HepG2 (cell line): ENCODE data around the gene S100A7. TPM values are rescaled to one million over a fixed set of nuclear protein-coding genes. Genes with fewer than 3 reads are reported as not detected.

Experiments used
- BRF2 ChIP-seq: sonication (generic); formaldehyde crosslinking; IDR thresholded peaks from 2 replicates; pipeline ENCODE4 v1.8.1; 2022; ENCODE audit warnings: mild to moderate bottlenecking, missing genetic modification reagents
- GFI1 ChIP-seq: sonication (generic); formaldehyde crosslinking; IDR thresholded peaks from 2 replicates; pipeline ENCODE4 v1.5.0; 2020; ENCODE audit warnings: missing genetic modification reagents, mild to moderate bottlenecking, borderline replicate concordance
- KAT7 ChIP-seq: IDR thresholded peaks from 2 replicates; pipeline ENCODE4 v1.6.1; 2018; ENCODE audit warnings: borderline replicate concordance, missing compliant biosample characterization
- MEF2D ChIP-seq: sonication (generic); formaldehyde crosslinking; IDR thresholded peaks from 2 replicates; pipeline ENCODE4 v1.5.1; 2020; ENCODE audit warnings: mild to moderate bottlenecking, missing genetic modification reagents
- MEIS1 ChIP-seq: sonication (generic); formaldehyde crosslinking; IDR thresholded peaks from 2 replicates; pipeline ENCODE4 v1.9.0; 2021; ENCODE audit warnings: mild to moderate bottlenecking, missing genetic modification reagents, moderate library complexity, borderline replicate concordance
- NCOA1 ChIP-seq: sonication (generic); formaldehyde crosslinking; IDR thresholded peaks from 2 replicates; pipeline ENCODE4 v1.9.0; 2021; ENCODE audit warnings: missing genetic modification reagents
- NCOR1 ChIP-seq: fragments of 200-600 bp; sonication (generic); IDR thresholded peaks from 2 replicates; pipeline ENCODE4 v1.7.0; 2017; ENCODE audit warnings: antibody characterized with exemption, low read length, borderline replicate concordance
- NFATC3 ChIP-seq: sonication (generic); formaldehyde crosslinking; IDR thresholded peaks from 2 replicates; pipeline ENCODE4 v1.5.1; 2020; ENCODE audit warnings: mild to moderate bottlenecking, missing genetic modification reagents
- NKX3-1 ChIP-seq: sonication (generic); formaldehyde crosslinking; IDR thresholded peaks from 2 replicates; pipeline ENCODE4 v1.5.0; 2020; ENCODE audit warnings: missing genetic modification reagents
- SIX1 ChIP-seq: sonication (generic); formaldehyde crosslinking; IDR thresholded peaks from 2 replicates; pipeline ENCODE4 v1.4.0; 2020; ENCODE audit warnings: missing genetic modification reagents, borderline replicate concordance
- SMAD9 ChIP-seq: sonication (generic); formaldehyde crosslinking; IDR thresholded peaks from 2 replicates; pipeline ENCODE4 v1.5.1; 2020; ENCODE audit warnings: mild to moderate bottlenecking, missing genetic modification reagents
- SOX13 ChIP-seq, 3 experiments: fragments of 450-650 bp in 1 of 3; sonication (generic) in 1 of 3; formaldehyde crosslinking in 1 of 3; IDR thresholded peaks in 2 of 3; conservative IDR thresholded peaks in 1 of 3; 2 replicates each; pipeline versions ENCODE4 v1.5.0 to v1.6.1; 2016 to 2020; ENCODE audit warnings: antibody characterized with exemption in 1 of 3, mild to moderate bottlenecking in 1 of 3, missing compliant biosample characterization in 1 of 3, missing genetic modification reagents in 1 of 3, moderate library complexity in 1 of 3
- TFE3 ChIP-seq: IDR thresholded peaks from 2 replicates; pipeline ENCODE4 v1.6.1; 2016
- TRIM24 ChIP-seq: sonication (generic); formaldehyde crosslinking; IDR thresholded peaks from 2 replicates; pipeline ENCODE4 v1.8.0; 2022; ENCODE audit warnings: mild to moderate bottlenecking, missing genetic modification reagents
- YEATS2 ChIP-seq: sonication (generic); formaldehyde crosslinking; IDR thresholded peaks from 2 replicates; pipeline ENCODE4 v1.4.0; 2020; ENCODE audit warnings: missing genetic modification reagents, borderline replicate concordance
- ZBTB21 ChIP-seq: sonication (generic); formaldehyde crosslinking; IDR thresholded peaks from 2 replicates; pipeline ENCODE4 v1.4.0; 2020; ENCODE audit warnings: missing genetic modification reagents
- ZC3H13 ChIP-seq: sonication (generic); formaldehyde crosslinking; IDR thresholded peaks from 2 replicates; pipeline ENCODE4 v1.8.1; 2023; ENCODE audit warnings: mild to moderate bottlenecking, missing genetic modification reagents, moderate library complexity
- ZFX ChIP-seq: sonication (generic); formaldehyde crosslinking; IDR thresholded peaks from 2 replicates; pipeline ENCODE4 v1.4.0; 2020; ENCODE audit warnings: mild to moderate bottlenecking, low read depth, missing genetic modification reagents, moderate library complexity
- ZNF253 ChIP-seq: sonication (generic); formaldehyde crosslinking; IDR thresholded peaks from 2 replicates; pipeline ENCODE4 v1.8.0; 2022; ENCODE audit warnings: mild to moderate bottlenecking, missing genetic modification reagents, borderline replicate concordance
- ZNF432 ChIP-seq: sonication (generic); formaldehyde crosslinking; IDR thresholded peaks from 2 replicates; pipeline ENCODE4 v1.5.0; 2020; ENCODE audit warnings: missing genetic modification reagents, mild to moderate bottlenecking, borderline replicate concordance
- ZNF598 ChIP-seq: sonication (generic); formaldehyde crosslinking; IDR thresholded peaks from 2 replicates; pipeline ENCODE4 v1.5.1; 2020; ENCODE audit warnings: mild to moderate bottlenecking, missing genetic modification reagents, borderline replicate concordance
- ZNF652 ChIP-seq: IDR thresholded peaks from 2 replicates; pipeline ENCODE4 v1.6.1; 2016; ENCODE audit warnings: low read depth, borderline replicate concordance
- ZNF713 ChIP-seq: sonication (generic); formaldehyde crosslinking; IDR thresholded peaks from 2 replicates; pipeline ENCODE4 v1.4.0; 2020; ENCODE audit warnings: mild to moderate bottlenecking, missing genetic modification reagents
- polyA plus RNA-seq, 8 experiments: library from polyadenylated mRNA; depleted of rRNA in 3 of 8; stranded (reverse) in 7 of 8; unstranded in 1 of 8; fragments of >200 nt; fragmentation: Illumina TruSeq in 4 of 8; extraction: Trizol in 4 of 8; gene quantifications; 2 replicates each; pipeline versions ENCODE4 v1.2.1 to v1.2.3, GENCODE V29; 2011 to 2016; ENCODE audit warnings: low read depth in 4 of 8, missing spikeins in 1 of 8, mixed read lengths in 1 of 8; ENCODE audit not compliant: insufficient read depth in 1 of 8
- total RNA-seq, 5 experiments: library from RNA; depleted of rRNA; stranded (reverse); fragments of >200 nt; fragmentation: Illumina TruSeq; extraction: Trizol; gene quantifications; 2 replicates each; pipeline ENCODE4 v1.2.3, GENCODE V29; 2016; ENCODE audit warnings: low read depth in 1 of 5
- TF ChIP-seq, protein P1 (sequence below): sonication (generic); formaldehyde crosslinking; conservative IDR thresholded peaks from 2 replicates; pipeline ENCODE4 v1.4.0; 2020; ENCODE audit warnings: missing genetic modification reagents
- TF ChIP-seq, protein P2 (sequence below): sonication (generic); formaldehyde crosslinking; IDR thresholded peaks from 2 replicates; pipeline ENCODE4 v1.8.0; 2022; ENCODE audit warnings: missing genetic modification reagents, mild to moderate bottlenecking, inconsistent platforms, borderline replicate concordance

The S100A7 gene
- total and polyA plus RNA-seq, 2 of the 13 experiments (the other 11 are each of a cell fraction or from before 2014, with no cell fraction given), result not detected

GRCh38 chr1:153506831-153507413 lies 46.5 kb upstream of the S100A7 start (continued):
- TF ChIP-seq ZNF652 (CRISPR knock-in tag) (no peak), ZBTB21 (CRISPR knock-in tag) (no peak), SIX1 (CRISPR knock-in tag) (no peak), ZNF713 (CRISPR knock-in tag) (no peak), NCOR1 (no peak), ZC3H13 (CRISPR knock-in tag) (no peak), TRIM24 (CRISPR knock-in tag) (no peak), GFI1 (CRISPR knock-in tag) (no peak), MEF2D (CRISPR knock-in tag) (0 out of 2 replicates have a peak, but pooled peaks have one; percentile 49), ZNF432 (CRISPR knock-in tag) (no peak), YEATS2 (CRISPR knock-in tag) (no peak), ZNF253 (CRISPR knock-in tag) (no peak), KAT7 (no peak), MEIS1 (no peak), NKX3-1 (CRISPR knock-in tag) (no peak), BRF2 (no peak), ZNF598 (CRISPR knock-in tag) (no peak), SOX13 (IDR thresholded peaks at IDR 0.05) (no peak), SOX13 (CRISPR knock-in tag; conservative IDR thresholded peaks at IDR 0.05 in 1 of 2, IDR thresholded peaks at IDR 0.05 in 1 of 2) (0 out of 4 replicates have a peak, but pooled peaks of 1 of the 2 experiments have one; percentile 22), ZFX (CRISPR knock-in tag) (peak; percentile 48; the same call in 1 of the 2 replicates), NCOA1 (CRISPR knock-in tag) (no peak), SMAD9 (CRISPR knock-in tag) (no peak), TFE3 (CRISPR knock-in tag) (no peak), NFATC3 (CRISPR knock-in tag) (no peak)
- TF ChIP-seq, protein P1, sequence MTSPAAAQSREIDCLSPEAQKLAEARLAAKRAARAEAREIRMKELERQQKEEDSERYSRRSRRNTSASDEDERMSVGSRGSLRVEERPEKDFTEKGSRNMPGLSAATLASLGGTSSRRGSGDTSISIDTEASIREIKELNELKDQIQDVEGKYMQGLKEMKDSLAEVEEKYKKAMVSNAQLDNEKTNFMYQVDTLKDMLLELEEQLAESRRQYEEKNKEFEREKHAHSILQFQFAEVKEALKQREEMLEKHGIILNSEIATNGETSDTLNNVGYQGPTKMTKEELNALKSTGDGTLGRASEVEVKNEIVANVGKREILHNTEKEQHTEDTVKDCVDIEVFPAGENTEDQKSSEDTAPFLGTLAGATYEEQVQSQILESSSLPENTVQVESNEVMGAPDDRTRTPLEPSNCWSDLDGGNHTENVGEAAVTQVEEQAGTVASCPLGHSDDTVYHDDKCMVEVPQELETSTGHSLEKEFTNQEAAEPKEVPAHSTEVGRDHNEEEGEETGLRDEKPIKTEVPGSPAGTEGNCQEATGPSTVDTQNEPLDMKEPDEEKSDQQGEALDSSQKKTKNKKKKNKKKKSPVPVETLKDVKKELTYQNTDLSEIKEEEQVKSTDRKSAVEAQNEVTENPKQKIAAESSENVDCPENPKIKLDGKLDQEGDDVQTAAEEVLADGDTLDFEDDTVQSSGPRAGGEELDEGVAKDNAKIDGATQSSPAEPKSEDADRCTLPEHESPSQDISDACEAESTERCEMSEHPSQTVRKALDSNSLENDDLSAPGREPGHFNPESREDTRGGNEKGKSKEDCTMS (CRISPR knock-in tag), result no peak
- TF ChIP-seq, protein P2, sequence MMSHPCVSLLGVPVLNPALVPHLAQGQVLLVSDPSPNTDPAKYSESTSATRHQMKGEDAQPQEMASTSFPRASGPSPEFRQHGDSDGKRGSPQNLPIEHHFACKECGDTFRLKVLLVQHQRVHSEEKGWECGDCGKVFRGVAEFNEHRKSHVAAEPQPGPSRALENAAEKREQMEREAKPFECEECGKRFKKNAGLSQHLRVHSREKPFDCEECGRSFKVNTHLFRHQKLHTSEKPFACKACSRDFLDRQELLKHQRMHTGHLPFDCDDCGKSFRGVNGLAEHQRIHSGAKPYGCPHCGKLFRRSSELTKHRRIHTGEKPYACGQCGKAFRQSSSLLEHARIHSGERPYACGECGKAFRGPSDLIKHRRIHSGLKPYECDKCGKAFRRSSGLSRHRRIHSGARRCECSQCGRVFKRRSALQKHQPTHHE, result no peak
